GM23338 (cell line): ENCODE results near the gene SLC10A3. TPM values are rescaled to one million over a fixed set of nuclear protein-coding genes. Genes with fewer than 3 reads are reported as not detected.

Source experiments
- ATAC-seq: fragments of 200-7000 bp; cut with Tn5 transposase; 3 replicates; pipeline ENCODE4 v1.9.1; 2020
- DNase-seq: peaks from one replicate; pipeline ENCODE4 v3.0.0-alpha.2; 2015; ENCODE audit warnings: low spot score
- H2AFZ ChIP-seq: fragments of 200-600 bp; sonication (generic); 2 replicates; pipeline ENCODE4 v1.8.0; 2016; ENCODE audit warnings: antibody characterized with exemption, mild to moderate bottlenecking, moderate library complexity
- H3F3A ChIP-seq: fragments of 200-600 bp; sonication (generic); replicated peaks from 2 replicates; pipeline ENCODE4 v1.8.0; 2017; ENCODE audit warnings: antibody characterized with exemption, mixed run types, low read depth
- H3K27ac ChIP-seq: fragments of 200-600 bp; sonication (generic); 2 replicates; pipeline ENCODE4 v1.6.1; 2016; ENCODE audit warnings: low read depth
- H3K27me3 ChIP-seq: fragments of 200-600 bp; sonication (generic); 2 replicates; pipeline ENCODE4 v1.8.0; 2016; ENCODE audit warnings: mild to moderate bottlenecking, mixed run types, moderate library complexity; ENCODE audit not compliant: insufficient read depth
- H3K36me3 ChIP-seq: fragments of 200-600 bp; sonication (generic); 2 replicates; pipeline ENCODE4 v1.8.0; 2016; ENCODE audit warnings: mild to moderate bottlenecking; ENCODE audit not compliant: insufficient read depth
- H3K4me1 ChIP-seq: fragments of 200-600 bp; sonication (generic); 2 replicates; pipeline ENCODE4 v1.8.0; 2016; ENCODE audit warnings: mild to moderate bottlenecking, moderate library complexity; ENCODE audit not compliant: insufficient read depth
- H3K4me2 ChIP-seq: fragments of 200-600 bp; sonication (generic); 2 replicates; pipeline ENCODE4 v1.7.1; 2017; ENCODE audit warnings: mixed run types
- H3K4me3 ChIP-seq: fragments of 200-600 bp; sonication (generic); 2 replicates; pipeline ENCODE4 v1.6.1; 2016; ENCODE audit warnings: mixed run types
- H3K79me2 ChIP-seq: fragments of 200-600 bp; sonication (generic); replicated peaks from 2 replicates; pipeline ENCODE4 v1.8.0; 2017; ENCODE audit warnings: mild to moderate bottlenecking; ENCODE audit not compliant: insufficient read depth
- H3K9me2 ChIP-seq: fragments of 200-600 bp; sonication (generic); 2 replicates; pipeline ENCODE4 v1.8.0; 2017; ENCODE audit not compliant: insufficient read depth
- H4K20me1 ChIP-seq: fragments of 200-600 bp; sonication (generic); replicated peaks from 2 replicates; pipeline ENCODE4 v1.8.0; 2017; ENCODE audit warnings: mild to moderate bottlenecking; ENCODE audit not compliant: insufficient read depth
- H3K27ac Mint-ChIP-seq: 2 replicates; pipeline ENCODE4 v1.8.0; 2020; ENCODE audit warnings: inconsistent platforms, mild to moderate bottlenecking, moderate library complexity, mixed read lengths
- H3K27me3 Mint-ChIP-seq: 3 replicates; pipeline ENCODE4 v1.8.0; 2022; ENCODE audit warnings: low read depth, mild to moderate bottlenecking, moderate library complexity, mixed read lengths, inconsistent platforms; ENCODE audit not compliant: insufficient read depth, poor library complexity
- H3K36me3 Mint-ChIP-seq: 3 replicates; pipeline ENCODE4 v1.8.0; 2021; ENCODE audit warnings: low read depth, mild to moderate bottlenecking, inconsistent platforms, moderate library complexity, mixed read lengths
- H3K4me1 Mint-ChIP-seq: 3 replicates; pipeline ENCODE4 v1.8.0; 2020; ENCODE audit warnings: mild to moderate bottlenecking, inconsistent platforms, mixed read lengths
- H3K4me3 Mint-ChIP-seq: 3 replicates; pipeline ENCODE4 v1.8.0; 2021; ENCODE audit warnings: moderate library complexity, mild to moderate bottlenecking, inconsistent platforms, mixed read lengths
- H3K9me3 Mint-ChIP-seq: 3 replicates; pipeline ENCODE4 v1.8.0; 2020; ENCODE audit warnings: moderate library complexity, mild to moderate bottlenecking, inconsistent platforms, mixed read lengths
- CREB1 ChIP-seq: fragments of 250-450 bp; sonication (Bioruptor Pico); IDR thresholded peaks from 2 replicates; pipeline ENCODE4 v1.5.0; 2020; ENCODE audit warnings: low read depth, mild to moderate bottlenecking, moderate library complexity
- EZH2 ChIP-seq: fragments of 200-600 bp; sonication (generic); IDR thresholded peaks from one replicate; pipeline ENCODE4 v1.8.0; 2017; ENCODE audit warnings: antibody characterized with exemption, mild to moderate bottlenecking, low read depth; ENCODE audit not compliant: unreplicated experiment
- EZH2phosphoT487 ChIP-seq: fragments of 200-600 bp; sonication (generic); IDR thresholded peaks from one replicate; pipeline ENCODE4 v1.8.1; 2018; ENCODE audit warnings: antibody characterized with exemption; ENCODE audit not compliant: unreplicated experiment
- JUNB ChIP-seq: IDR thresholded peaks from one replicate; pipeline ENCODE4 v1.6.1; 2016; ENCODE audit warnings: antibody characterized with exemption; ENCODE audit not compliant: unreplicated experiment
- NANOG ChIP-seq: IDR thresholded peaks from 2 replicates; pipeline ENCODE4 v1.6.1; 2016; ENCODE audit warnings: antibody characterized with exemption, borderline replicate concordance
- POLR2AphosphoS5 ChIP-seq: IDR thresholded peaks from 2 replicates; pipeline ENCODE4 v1.6.1; 2016; ENCODE audit warnings: antibody characterized with exemption, low read depth
- STAT1 ChIP-seq: IDR thresholded peaks from one replicate; pipeline ENCODE4 v1.6.1; 2016; ENCODE audit warnings: antibody characterized with exemption; ENCODE audit not compliant: unreplicated experiment
- ZNF114 ChIP-seq: fragments of 250-450 bp; sonication (Bioruptor Pico); IDR thresholded peaks from 2 replicates; pipeline ENCODE4 v1.5.0; 2020; ENCODE audit warnings: mild to moderate bottlenecking, moderate library complexity
- ZNF331 ChIP-seq: fragments of 250-450 bp; sonication (Bioruptor Pico); IDR thresholded peaks from 2 replicates; pipeline ENCODE4 v1.5.0; 2020; ENCODE audit warnings: low read depth, mild to moderate bottlenecking, moderate library complexity
- polyA plus RNA-seq: library from polyadenylated mRNA; unstranded; fragments of >200 nt; fragmentation: Nextera tagmentation; extraction: Ambion mirVana; gene quantifications from 2 replicates; pipeline ENCODE4 v1.2.1, GENCODE V29; 2016
- total RNA-seq: library from RNA; depleted of rRNA; stranded (reverse); fragments of >200 nt; shearing (Covaris generic); gene quantifications from 2 replicates; pipeline ENCODE4 v1.2.3, GENCODE V29; 2014
- TF ChIP-seq, protein P1 (sequence below), 2 experiments: fragments of 200-600 bp in 1 of 2; sonication (generic) in 1 of 2; conservative IDR thresholded peaks; 2 replicates each; pipeline versions ENCODE4 v1.5.1 to v1.6.1; 2016 to 2017; ENCODE audit warnings: antibody characterized with exemption in 2 of 2, low read depth in 2 of 2, mild to moderate bottlenecking in 2 of 2, moderate library complexity in 1 of 2
- TF ChIP-seq, protein P2 (sequence below): fragments of 250-450 bp; sonication (Bioruptor Pico); IDR thresholded peaks from 2 replicates; pipeline ENCODE4 v1.5.0; 2020; ENCODE audit warnings: mild to moderate bottlenecking, moderate library complexity
- TF ChIP-seq, protein P3 (sequence below): IDR thresholded peaks from one replicate; pipeline ENCODE4 v1.6.1; 2018; ENCODE audit warnings: antibody characterized with exemption; ENCODE audit not compliant: unreplicated experiment
- TF ChIP-seq, protein P4 (sequence below): IDR thresholded peaks from 2 replicates; pipeline ENCODE4 v1.6.1; 2016; ENCODE audit warnings: antibody characterized with exemption

SLC10A3 gene
- total and polyA plus RNA-seq, 2 experiments from 2014 or later: 7.6 to 17.6 TPM

DNA sequence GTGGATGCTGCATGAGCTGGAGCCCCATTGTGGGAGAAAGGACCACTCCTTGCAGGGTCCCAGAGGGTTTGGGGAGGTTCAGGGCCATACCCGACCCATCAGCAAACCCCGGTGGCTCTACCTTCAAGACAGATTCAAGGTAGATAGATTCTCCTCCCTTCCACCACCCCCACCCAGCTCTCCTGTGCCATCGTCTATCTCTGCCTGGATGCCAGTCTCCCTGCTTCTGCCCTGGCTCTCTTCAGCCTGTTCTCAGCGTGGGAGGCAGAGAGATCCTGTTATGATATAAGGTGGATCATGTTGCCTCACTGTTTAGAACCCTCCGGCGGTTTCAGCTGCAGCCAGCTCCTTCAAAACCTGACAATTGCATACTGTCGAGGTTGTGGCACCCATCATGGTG is 16.7 kb downstream of the SLC10A3 start:
- no peak overlapping the region for H3K4me3 ChIP-seq
- H3K9me2 ChIP-seq: no peaks in the 10 kb centered on the region
- H4K20me1 ChIP-seq: no peaks in the 10 kb centered on the region; the same call in 1 of the 2 replicates
- no peak overlapping the region for H2AFZ ChIP-seq
- H3K36me3 ChIP-seq: no peaks in the 10 kb centered on the region
- Mint-ChIP-seq H3K27ac (no peak overlapping the region), H3K36me3 (peaks cover 10% of the 10 kb centered on the region), H3K27me3 (peaks cover 8% of the 10 kb centered on the region), H3K4me1 (no peaks in the 10 kb centered on the region), H3K4me3 (no peak overlapping the region), H3K9me3 (no peaks in the 10 kb centered on the region)
- H3K4me2 ChIP-seq: no peak overlapping the region
- ATAC-seq (no peak), DNase-seq (no peak)
- no peaks in the 10 kb centered on the region for H3K4me1 ChIP-seq
- no peaks in the 10 kb centered on the region for H3K27me3 ChIP-seq
- H3K27ac ChIP-seq: no peak overlapping the region
- no peaks in the 10 kb centered on the region for H3K79me2 ChIP-seq
- TF ChIP-seq, protein P1, sequence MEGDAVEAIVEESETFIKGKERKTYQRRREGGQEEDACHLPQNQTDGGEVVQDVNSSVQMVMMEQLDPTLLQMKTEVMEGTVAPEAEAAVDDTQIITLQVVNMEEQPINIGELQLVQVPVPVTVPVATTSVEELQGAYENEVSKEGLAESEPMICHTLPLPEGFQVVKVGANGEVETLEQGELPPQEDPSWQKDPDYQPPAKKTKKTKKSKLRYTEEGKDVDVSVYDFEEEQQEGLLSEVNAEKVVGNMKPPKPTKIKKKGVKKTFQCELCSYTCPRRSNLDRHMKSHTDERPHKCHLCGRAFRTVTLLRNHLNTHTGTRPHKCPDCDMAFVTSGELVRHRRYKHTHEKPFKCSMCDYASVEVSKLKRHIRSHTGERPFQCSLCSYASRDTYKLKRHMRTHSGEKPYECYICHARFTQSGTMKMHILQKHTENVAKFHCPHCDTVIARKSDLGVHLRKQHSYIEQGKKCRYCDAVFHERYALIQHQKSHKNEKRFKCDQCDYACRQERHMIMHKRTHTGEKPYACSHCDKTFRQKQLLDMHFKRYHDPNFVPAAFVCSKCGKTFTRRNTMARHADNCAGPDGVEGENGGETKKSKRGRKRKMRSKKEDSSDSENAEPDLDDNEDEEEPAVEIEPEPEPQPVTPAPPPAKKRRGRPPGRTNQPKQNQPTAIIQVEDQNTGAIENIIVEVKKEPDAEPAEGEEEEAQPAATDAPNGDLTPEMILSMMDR (conservative IDR thresholded peaks at IDR 0.05; ENCODE audit: low read depth in 2 of 2): no peak
- no peak for TF ChIP-seq CREB1
- TF ChIP-seq EZH2phosphoT487: no peak
- no peak for TF ChIP-seq NANOG
- TF ChIP-seq STAT1: no peak
- TF ChIP-seq ZNF114 (CRISPR knock-in tag): no peak
- TF ChIP-seq, protein P2, sequence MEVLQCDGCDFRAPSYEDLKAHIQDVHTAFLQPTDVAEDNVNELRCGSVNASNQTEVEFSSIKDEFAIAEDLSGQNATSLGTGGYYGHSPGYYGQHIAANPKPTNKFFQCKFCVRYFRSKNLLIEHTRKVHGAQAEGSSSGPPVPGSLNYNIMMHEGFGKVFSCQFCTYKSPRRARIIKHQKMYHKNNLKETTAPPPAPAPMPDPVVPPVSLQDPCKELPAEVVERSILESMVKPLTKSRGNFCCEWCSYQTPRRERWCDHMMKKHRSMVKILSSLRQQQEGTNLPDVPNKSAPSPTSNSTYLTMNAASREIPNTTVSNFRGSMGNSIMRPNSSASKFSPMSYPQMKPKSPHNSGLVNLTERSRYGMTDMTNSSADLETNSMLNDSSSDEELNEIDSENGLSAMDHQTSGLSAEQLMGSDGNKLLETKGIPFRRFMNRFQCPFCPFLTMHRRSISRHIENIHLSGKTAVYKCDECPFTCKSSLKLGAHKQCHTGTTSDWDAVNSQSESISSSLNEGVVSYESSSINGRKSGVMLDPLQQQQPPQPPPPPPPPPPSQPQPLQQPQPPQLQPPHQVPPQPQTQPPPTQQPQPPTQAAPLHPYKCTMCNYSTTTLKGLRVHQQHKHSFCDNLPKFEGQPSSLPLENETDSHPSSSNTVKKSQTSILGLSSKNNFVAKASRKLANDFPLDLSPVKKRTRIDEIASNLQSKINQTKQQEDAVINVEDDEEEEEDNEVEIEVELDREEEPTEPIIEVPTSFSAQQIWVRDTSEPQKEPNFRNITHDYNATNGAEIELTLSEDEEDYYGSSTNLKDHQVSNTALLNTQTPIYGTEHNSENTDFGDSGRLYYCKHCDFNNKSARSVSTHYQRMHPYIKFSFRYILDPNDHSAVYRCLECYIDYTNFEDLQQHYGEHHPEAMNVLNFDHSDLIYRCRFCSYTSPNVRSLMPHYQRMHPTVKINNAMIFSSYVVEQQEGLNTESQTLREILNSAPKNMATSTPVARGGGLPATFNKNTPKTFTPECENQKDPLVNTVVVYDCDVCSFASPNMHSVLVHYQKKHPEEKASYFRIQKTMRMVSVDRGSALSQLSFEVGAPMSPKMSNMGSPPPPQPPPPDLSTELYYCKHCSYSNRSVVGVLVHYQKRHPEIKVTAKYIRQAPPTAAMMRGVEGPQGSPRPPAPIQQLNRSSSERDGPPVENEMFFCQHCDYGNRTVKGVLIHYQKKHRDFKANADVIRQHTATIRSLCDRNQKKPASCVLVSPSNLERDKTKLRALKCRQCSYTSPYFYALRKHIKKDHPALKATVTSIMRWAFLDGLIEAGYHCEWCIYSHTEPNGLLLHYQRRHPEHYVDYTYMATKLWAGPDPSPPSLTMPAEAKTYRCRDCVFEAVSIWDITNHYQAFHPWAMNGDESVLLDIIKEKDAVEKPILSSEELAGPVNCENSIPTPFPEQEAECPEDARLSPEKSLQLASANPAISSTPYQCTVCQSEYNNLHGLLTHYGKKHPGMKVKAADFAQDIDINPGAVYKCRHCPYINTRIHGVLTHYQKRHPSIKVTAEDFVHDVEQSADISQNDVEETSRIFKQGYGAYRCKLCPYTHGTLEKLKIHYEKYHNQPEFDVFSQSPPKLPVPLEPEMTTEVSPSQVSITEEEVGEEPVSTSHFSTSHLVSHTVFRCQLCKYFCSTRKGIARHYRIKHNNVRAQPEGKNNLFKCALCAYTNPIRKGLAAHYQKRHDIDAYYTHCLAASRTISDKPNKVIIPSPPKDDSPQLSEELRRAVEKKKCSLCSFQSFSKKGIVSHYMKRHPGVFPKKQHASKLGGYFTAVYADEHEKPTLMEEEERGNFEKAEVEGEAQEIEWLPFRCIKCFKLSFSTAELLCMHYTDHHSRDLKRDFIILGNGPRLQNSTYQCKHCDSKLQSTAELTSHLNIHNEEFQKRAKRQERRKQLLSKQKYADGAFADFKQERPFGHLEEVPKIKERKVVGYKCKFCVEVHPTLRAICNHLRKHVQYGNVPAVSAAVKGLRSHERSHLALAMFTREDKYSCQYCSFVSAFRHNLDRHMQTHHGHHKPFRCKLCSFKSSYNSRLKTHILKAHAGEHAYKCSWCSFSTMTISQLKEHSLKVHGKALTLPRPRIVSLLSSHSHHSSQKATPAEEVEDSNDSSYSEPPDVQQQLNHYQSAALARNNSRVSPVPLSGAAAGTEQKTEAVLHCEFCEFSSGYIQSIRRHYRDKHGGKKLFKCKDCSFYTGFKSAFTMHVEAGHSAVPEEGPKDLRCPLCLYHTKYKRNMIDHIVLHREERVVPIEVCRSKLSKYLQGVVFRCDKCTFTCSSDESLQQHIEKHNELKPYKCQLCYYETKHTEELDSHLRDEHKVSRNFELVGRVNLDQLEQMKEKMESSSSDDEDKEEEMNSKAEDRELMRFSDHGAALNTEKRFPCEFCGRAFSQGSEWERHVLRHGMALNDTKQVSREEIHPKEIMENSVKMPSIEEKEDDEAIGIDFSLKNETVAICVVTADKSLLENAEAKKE (CRISPR knock-in tag): no peak
- no peak for TF ChIP-seq POLR2AphosphoS5
- no peak for TF ChIP-seq ZNF331
- TF ChIP-seq, protein P3, sequence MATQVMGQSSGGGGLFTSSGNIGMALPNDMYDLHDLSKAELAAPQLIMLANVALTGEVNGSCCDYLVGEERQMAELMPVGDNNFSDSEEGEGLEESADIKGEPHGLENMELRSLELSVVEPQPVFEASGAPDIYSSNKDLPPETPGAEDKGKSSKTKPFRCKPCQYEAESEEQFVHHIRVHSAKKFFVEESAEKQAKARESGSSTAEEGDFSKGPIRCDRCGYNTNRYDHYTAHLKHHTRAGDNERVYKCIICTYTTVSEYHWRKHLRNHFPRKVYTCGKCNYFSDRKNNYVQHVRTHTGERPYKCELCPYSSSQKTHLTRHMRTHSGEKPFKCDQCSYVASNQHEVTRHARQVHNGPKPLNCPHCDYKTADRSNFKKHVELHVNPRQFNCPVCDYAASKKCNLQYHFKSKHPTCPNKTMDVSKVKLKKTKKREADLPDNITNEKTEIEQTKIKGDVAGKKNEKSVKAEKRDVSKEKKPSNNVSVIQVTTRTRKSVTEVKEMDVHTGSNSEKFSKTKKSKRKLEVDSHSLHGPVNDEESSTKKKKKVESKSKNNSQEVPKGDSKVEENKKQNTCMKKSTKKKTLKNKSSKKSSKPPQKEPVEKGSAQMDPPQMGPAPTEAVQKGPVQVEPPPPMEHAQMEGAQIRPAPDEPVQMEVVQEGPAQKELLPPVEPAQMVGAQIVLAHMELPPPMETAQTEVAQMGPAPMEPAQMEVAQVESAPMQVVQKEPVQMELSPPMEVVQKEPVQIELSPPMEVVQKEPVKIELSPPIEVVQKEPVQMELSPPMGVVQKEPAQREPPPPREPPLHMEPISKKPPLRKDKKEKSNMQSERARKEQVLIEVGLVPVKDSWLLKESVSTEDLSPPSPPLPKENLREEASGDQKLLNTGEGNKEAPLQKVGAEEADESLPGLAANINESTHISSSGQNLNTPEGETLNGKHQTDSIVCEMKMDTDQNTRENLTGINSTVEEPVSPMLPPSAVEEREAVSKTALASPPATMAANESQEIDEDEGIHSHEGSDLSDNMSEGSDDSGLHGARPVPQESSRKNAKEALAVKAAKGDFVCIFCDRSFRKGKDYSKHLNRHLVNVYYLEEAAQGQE: no peak
- no peak for TF ChIP-seq JUNB
- TF ChIP-seq EZH2: no peak
- TF ChIP-seq, protein P4, sequence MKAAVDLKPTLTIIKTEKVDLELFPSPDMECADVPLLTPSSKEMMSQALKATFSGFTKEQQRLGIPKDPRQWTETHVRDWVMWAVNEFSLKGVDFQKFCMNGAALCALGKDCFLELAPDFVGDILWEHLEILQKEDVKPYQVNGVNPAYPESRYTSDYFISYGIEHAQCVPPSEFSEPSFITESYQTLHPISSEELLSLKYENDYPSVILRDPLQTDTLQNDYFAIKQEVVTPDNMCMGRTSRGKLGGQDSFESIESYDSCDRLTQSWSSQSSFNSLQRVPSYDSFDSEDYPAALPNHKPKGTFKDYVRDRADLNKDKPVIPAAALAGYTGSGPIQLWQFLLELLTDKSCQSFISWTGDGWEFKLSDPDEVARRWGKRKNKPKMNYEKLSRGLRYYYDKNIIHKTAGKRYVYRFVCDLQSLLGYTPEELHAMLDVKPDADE: no peak
- H3F3A ChIP-seq: no peaks in the 10 kb centered on the region
